Small intestine (tissue), 16 donors: ENCODE measurements around the gene BRMS1. TPM values are rescaled to one million over a fixed set of nuclear protein-coding genes. Genes with fewer than 3 reads are reported as not detected.
"Not testable (repeated sequence)": the region's sequence is repeated elsewhere in the genome, so short reads cannot be mapped to it uniquely, and the experiment has no call there.

Experiments used
- DNase-seq, 2 donors: peaks; one replicate each; pipeline versions ENCODE4 v3.0.0 to v3.0.0-alpha.2; 2013
- FAIRE-seq: peaks from 2 replicates; lab custom pipeline; 2012; peaks lifted over from hg19 to GRCh38; lab: Jason Lieb, UNC
- H3K27ac ChIP-seq, 3 donors: one replicate each; pipeline ENCODE4 v1.5.1; 2013; ENCODE audit warnings: low read length in 2 of 3, mild to moderate bottlenecking in 2 of 3, control low read depth in 1 of 3, inconsistent platforms in 1 of 3, low read depth in 1 of 3, moderate library complexity in 1 of 3
- H3K27me3 ChIP-seq, 3 donors: one replicate each; pipeline ENCODE4 v1.6.1; 2013; ENCODE audit warnings: low read length in 3 of 3, inconsistent platforms in 1 of 3; ENCODE audit not compliant: control insufficient read depth in 3 of 3, insufficient read depth in 3 of 3
- H3K36me3 ChIP-seq, 3 donors: one replicate each; pipeline ENCODE4 v1.6.1; 2013; ENCODE audit warnings: low read length in 3 of 3, inconsistent platforms in 1 of 3, low read depth in 1 of 3, mild to moderate bottlenecking in 1 of 3, moderate library complexity in 1 of 3; ENCODE audit not compliant: control insufficient read depth in 3 of 3, insufficient read depth in 2 of 3
- H3K4me1 ChIP-seq, 3 donors: one replicate each; pipeline ENCODE4 v1.6.1; 2013; ENCODE audit warnings: low read length in 2 of 3, inconsistent platforms in 1 of 3, low read depth in 1 of 3, mild to moderate bottlenecking in 1 of 3, moderate library complexity in 1 of 3; ENCODE audit not compliant: control insufficient read depth in 3 of 3, insufficient read depth in 2 of 3
- H3K4me3 ChIP-seq, 3 donors: one replicate each; pipeline ENCODE4 v1.5.1; 2013; ENCODE audit warnings: low read length in 3 of 3, control low read depth in 1 of 3, inconsistent platforms in 1 of 3, low read depth in 1 of 3, mild to moderate bottlenecking in 1 of 3, moderate library complexity in 1 of 3
- H3K9me3 ChIP-seq, 2 donors: one replicate each; pipeline ENCODE4 v1.6.1; 2013; ENCODE audit warnings: low read depth in 1 of 2, low read length in 1 of 2; ENCODE audit not compliant: control insufficient read depth in 2 of 2, insufficient read depth in 1 of 2
- WGBS, 3 donors: extraction: QIAGEN DNeasy Blood & Tissue Kit; methylation state at CpG; one replicate each; pipeline ENCODE4 v1.1.7; 2013; 5-methylcytosine and 5-hydroxymethylcytosine counted together
- long read RNA-seq, 10 donors: transcript quantifications; one replicate each; lab custom pipeline, GENCODE V29; 2026
- polyA plus RNA-seq, 4 donors: library from polyadenylated mRNA; stranded (reverse) in 3 of 4; unstranded in 1 of 4; fragments of 200-250 nt in 3 of 4; fragments of 120-200 nt in 1 of 4; gene quantifications; one replicate each; pipeline versions ENCODE4 v1.2.1 to v1.2.3, GENCODE V29; 2013
- donor health status: healthy with polysubstance abuse.
- donor health status: control.
- donor health status: control.
- donor health status: Bipolar disorder and iron deficiency.
- donor health status: healthy.

The BRMS1 gene
- 10 to 100 TPM; 33.5 to 77.5 (median 72.7) TPM for polyA plus RNA-seq
- long read RNA-seq, donor 1, transcript BRMS1-201 (10 exons, 1,445 nt), result major isoform, 11 of 15 reads
- long read RNA-seq, donor 1, partial matches to known transcripts, result 0 of 15 reads
- long read RNA-seq, donor 1, other reads (novel, unspliced or antisense), result 0 of 15 reads
- long read RNA-seq, donor 2, partial matches to known transcripts, result 0 of 3 reads
- long read RNA-seq, donor 2, other reads (novel, unspliced or antisense), result 0 of 3 reads
- long read RNA-seq, donor 3, transcript BRMS1-201 (10 exons, 1,445 nt), result major isoform, 6 of 6 reads
- long read RNA-seq, donor 3, partial matches to known transcripts, result 0 of 6 reads
- long read RNA-seq, donor 3, other reads (novel, unspliced or antisense), result 0 of 6 reads
- long read RNA-seq, donor 4, result 0 reads
- long read RNA-seq, donor 5, result 0 reads
- long read RNA-seq, donor 6, partial matches to known transcripts, result 0 of 5 reads
- long read RNA-seq, donor 6, other reads (novel, unspliced or antisense), result 0 of 5 reads
- long read RNA-seq, donor 7, result 0 reads
- long read RNA-seq, donor 8, result 0 reads
- long read RNA-seq, donor 9, result 0 reads
- long read RNA-seq, donor 10, transcript BRMS1-201 (10 exons, 1,445 nt), result major isoform, 5 of 7 reads
- long read RNA-seq, donor 10, partial matches to known transcripts, result 0 of 7 reads
- long read RNA-seq, donor 10, other reads (novel, unspliced or antisense), result 0 of 7 reads

- 0% methylated on average over 46 to 59 of the region's 59 CpGs for WGBS, 3 donors
- peaks cover 3 to 32% (median 6%) of the 10 kb centered on the region in 3 donors for H3K4me1 ChIP-seq
- no peak for FAIRE-seq
These were observed at the start of gene BRMS1 for GRCh38 chr11:66344550-66345315. Gene BRMS1 (minus strand): TSS chr11:66345104. CDS start chr11:66342234, 2,870 bp downstream.

GRCh38 chr11:66393954-66394353 is 49.0 kb upstream of the BRMS1 start:
- WGBS, 3 donors, result 82 to 88% (median 87%) methylated on average over 3 of the region's 3 CpGs
- DNase-seq (no peak), FAIRE-seq (no peak)
- Histone ChIP-seq H3K27me3 (no peaks in the 10 kb centered on the region), H3K27ac (no peak overlapping the region), H3K4me1 (no peaks in the 10 kb centered on the region), H3K9me3 (no peaks in the 10 kb centered on the region), H3K4me3 (no peak overlapping the region), H3K36me3 (no peaks in the 10 kb centered on the region)

More at GRCh38 chr11:66344550-66345315, at the start of gene BRMS1:
- Histone ChIP-seq H3K4me3 (peak within 1 kb of the TSS; percentile 70 to 91 (median 74)), H3K27me3 (no peaks in the 10 kb centered on the region), H3K36me3 (peaks cover 3 to 35% (median 9%) of the 10 kb centered on the region in 3 donors), H3K27ac (peak within 1 kb of the TSS; percentile 57 to 77 (median 62)), H3K9me3 (no peaks in the 10 kb centered on the region)
- peak; percentile 98 to 99 for DNase-seq

GRCh38 chr11:66391322-66391721 is 46.4 kb upstream of the BRMS1 start:
- DNase-seq, result no peak
- Histone ChIP-seq H3K9me3 (no peaks in the 10 kb centered on the region), H3K27ac (no peak overlapping the region), H3K4me3 (no peak overlapping the region), H3K4me1 (no peaks in the 10 kb centered on the region), H3K36me3 (no peaks in the 10 kb centered on the region), H3K27me3 (no peaks in the 10 kb centered on the region)
- 58 to 81% (median 75%) methylated on average over 6 of the region's 6 CpGs for WGBS, 3 donors
- FAIRE-seq, result no peak

- Histone ChIP-seq H3K36me3 (no peaks in the 10 kb centered on the region), H3K4me3 (no peak overlapping the region), H3K4me1 (no peaks in the 10 kb centered on the region), H3K27ac (no peak overlapping the region), H3K27me3 (no peaks in the 10 kb centered on the region), H3K9me3 (no peaks in the 10 kb centered on the region)
- 31 to 32% (median 32%) methylated on average over 8 of the region's 8 CpGs for WGBS, 3 donors
- DNase-seq (peak; percentile 86), FAIRE-seq (no peak)
These were observed 44.0 kb upstream of the BRMS1 start for GRCh38 chr11:66388780-66389386.

GRCh38 chr11:66386171-66387069 is 41.5 kb upstream of the BRMS1 start:
- no peaks in the 10 kb centered on the region for H3K9me3 ChIP-seq
- H3K4me1 ChIP-seq, result no peaks in the 10 kb centered on the region
- DNase-seq, result peak; percentile 82 to 87
- no peak overlapping the region for H3K27ac ChIP-seq
- no peaks in the 10 kb centered on the region for H3K27me3 ChIP-seq
- H3K36me3 ChIP-seq, result no peaks in the 10 kb centered on the region
- WGBS, 3 donors, result 6 to 7% (median 7%) methylated on average over 20 of the region's 20 CpGs
- H3K4me3 ChIP-seq, result peak overlapping the region in 1 of 3 donors; percentile 2
- no peak for FAIRE-seq

- FAIRE-seq, H3K9me3 ChIP-seq, H3K4me3 ChIP-seq, H3K27me3 ChIP-seq, H3K4me1 ChIP-seq, H3K36me3 ChIP-seq, H3K27ac ChIP-seq, DNase-seq: not testable (repeated sequence)
- WGBS, 3 donors, result 20 to 67% (median 36%) methylated on average over 13 of the region's 13 CpGs
These were observed 39.4 kb upstream of the BRMS1 start for GRCh38 chr11:66384316-66384715.

GRCh38 chr11:66380264-66380663 is 35.4 kb upstream of the BRMS1 start:
- H3K27ac ChIP-seq, H3K4me3 ChIP-seq, DNase-seq, H3K36me3 ChIP-seq, FAIRE-seq, H3K9me3 ChIP-seq, H3K4me1 ChIP-seq, H3K27me3 ChIP-seq: not testable (repeated sequence)
- 19 to 22% (median 21%) methylated on average over 7 of the region's 7 CpGs for WGBS, 3 donors
